Lower lobe of right lung (tissue), 2 donors: ENCODE results near the gene CD74. TPM values are rescaled to one million over a fixed set of nuclear protein-coding genes. Genes with fewer than 3 reads are reported as not detected.

Experiments
- ATAC-seq, 2 donors: fragments of 200-7000 bp; cut with Tn5 transposase; one replicate each; pipeline ENCODE4 v1.9.1; 2020 to 2022; ENCODE audit warnings: mild to moderate bottlenecking in 2 of 2, moderate library complexity in 2 of 2
- DNase-seq: peaks from one replicate; pipeline ENCODE4 v3.0.0-alpha.2; 2020
- H3K27ac ChIP-seq: fragments of 200-600 bp; one replicate; pipeline ENCODE4 v1.8.0; 2022
- H3K27me3 ChIP-seq: fragments of 200-600 bp; one replicate; pipeline ENCODE4 v1.8.0; 2022; ENCODE audit warnings: low read depth
- H3K36me3 ChIP-seq: fragments of 200-600 bp; one replicate; pipeline ENCODE4 v1.8.0; 2022; ENCODE audit warnings: mild to moderate bottlenecking
- H3K4me1 ChIP-seq: fragments of 200-600 bp; one replicate; pipeline ENCODE4 v1.8.0; 2022
- H3K4me3 ChIP-seq: fragments of 200-600 bp; one replicate; pipeline ENCODE4 v1.8.0; 2022; ENCODE audit warnings: mild to moderate bottlenecking
- H3K9me3 ChIP-seq: fragments of 200-600 bp; one replicate; pipeline ENCODE4 v1.8.0; 2022
- intact Hi-C: fragments of 100-400 bp; cut with DNase I; formaldehyde crosslinking; loops from one replicate; pipeline ENCODE4 v1.11.0; 2022
- total RNA-seq: library from RNA; stranded (reverse); fragmentation: NEBNext Ultra II Directional; extraction: Animal tissue kit (Norgen Biotek cat#: 25700); gene quantifications from one replicate; pipeline ENCODE4 v1.2.1, GENCODE V29; 2021
- TF ChIP-seq, protein P1 (sequence below): fragments of 200-600 bp; IDR thresholded peaks from one replicate; pipeline ENCODE4 v1.8.0; 2022; ENCODE audit warnings: antibody characterized with exemption, mild to moderate bottlenecking
- donor health status: DM: no; HTN: yes; CAD: no; lungs with severe emphysema.

Gene CD74
- total RNA-seq, 1 donor from 2014 or later = 4,221 TPM

DNA sequence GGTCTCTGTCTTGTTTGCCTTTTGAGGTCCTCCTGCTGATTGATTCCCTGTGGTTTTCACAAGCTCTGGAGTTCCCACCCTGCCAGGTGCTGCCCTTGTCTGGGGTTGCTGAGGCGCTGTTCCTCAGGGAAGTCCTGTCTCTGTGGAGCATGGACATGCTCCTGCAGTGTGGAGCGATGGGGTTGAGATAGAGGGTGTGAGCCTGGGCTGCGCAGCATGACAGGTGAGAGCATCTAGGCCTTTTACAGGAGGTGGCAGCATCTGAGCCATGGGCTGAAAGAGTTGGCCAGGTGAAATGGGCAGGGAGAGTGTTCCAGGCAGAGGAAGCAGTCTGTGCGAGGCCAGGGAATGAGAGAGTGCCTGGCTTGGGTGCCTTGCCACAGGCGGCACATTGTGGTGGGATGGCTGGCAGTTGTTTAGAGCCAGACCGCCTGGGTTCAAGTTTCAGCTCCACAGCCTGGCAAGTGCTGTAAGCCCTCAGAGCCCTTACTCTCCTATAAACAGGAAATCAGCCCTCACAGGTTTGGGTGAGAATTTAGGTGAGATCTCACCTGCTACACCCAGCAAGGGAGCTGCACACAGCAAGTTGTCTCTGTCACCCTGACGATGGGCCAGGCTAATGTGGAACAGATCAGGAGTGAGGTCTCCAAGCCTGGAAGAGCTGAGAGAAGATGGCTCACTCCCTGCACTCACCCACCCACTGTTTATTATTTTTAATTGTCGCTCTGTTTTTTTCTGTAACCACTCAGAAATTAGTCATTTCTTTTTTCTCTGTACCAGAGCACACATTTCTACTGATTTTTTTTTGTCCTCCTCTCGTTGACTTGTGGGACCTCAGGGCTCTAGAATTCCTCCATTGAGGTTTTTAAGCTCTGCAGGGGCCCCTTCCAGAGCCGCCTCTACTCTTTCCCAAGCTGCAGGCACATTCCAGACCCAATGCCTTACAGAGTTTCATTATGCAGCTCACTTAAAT is 35.6 kb downstream of the CD74 start:
- ATAC-seq (no peak), DNase-seq (no peak)
- H3K27me3 ChIP-seq = no peaks in the 10 kb centered on the region
- H3K36me3 ChIP-seq = peaks cover 100% of the 10 kb centered on the region
- TF ChIP-seq, protein P1, sequence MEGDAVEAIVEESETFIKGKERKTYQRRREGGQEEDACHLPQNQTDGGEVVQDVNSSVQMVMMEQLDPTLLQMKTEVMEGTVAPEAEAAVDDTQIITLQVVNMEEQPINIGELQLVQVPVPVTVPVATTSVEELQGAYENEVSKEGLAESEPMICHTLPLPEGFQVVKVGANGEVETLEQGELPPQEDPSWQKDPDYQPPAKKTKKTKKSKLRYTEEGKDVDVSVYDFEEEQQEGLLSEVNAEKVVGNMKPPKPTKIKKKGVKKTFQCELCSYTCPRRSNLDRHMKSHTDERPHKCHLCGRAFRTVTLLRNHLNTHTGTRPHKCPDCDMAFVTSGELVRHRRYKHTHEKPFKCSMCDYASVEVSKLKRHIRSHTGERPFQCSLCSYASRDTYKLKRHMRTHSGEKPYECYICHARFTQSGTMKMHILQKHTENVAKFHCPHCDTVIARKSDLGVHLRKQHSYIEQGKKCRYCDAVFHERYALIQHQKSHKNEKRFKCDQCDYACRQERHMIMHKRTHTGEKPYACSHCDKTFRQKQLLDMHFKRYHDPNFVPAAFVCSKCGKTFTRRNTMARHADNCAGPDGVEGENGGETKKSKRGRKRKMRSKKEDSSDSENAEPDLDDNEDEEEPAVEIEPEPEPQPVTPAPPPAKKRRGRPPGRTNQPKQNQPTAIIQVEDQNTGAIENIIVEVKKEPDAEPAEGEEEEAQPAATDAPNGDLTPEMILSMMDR = no peak
- no peak overlapping the region for H3K4me3 ChIP-seq
- intact Hi-C loops = no loop called here
- H3K9me3 ChIP-seq = no peaks in the 10 kb centered on the region
- H3K4me1 ChIP-seq = no peaks in the 10 kb centered on the region
- H3K27ac ChIP-seq = no peak overlapping the region

DNA sequence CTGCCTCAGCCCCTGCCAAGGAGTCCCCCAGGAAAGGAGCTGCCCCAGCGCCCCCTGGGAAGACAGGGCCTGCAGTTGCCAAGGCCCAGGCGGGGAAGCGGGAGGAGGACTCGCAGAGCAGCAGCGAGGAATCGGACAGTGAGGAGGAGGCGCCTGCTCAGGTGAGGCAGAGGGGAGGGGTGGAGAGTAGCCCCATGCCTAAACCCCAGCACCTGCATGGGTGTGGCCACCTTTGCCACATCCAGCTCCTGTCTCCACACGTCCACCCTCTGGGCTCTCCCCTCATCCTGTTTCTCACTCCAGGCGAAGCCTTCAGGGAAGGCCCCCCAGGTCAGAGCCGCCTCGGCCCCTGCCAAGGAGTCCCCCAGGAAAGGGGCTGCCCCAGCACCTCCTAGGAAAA is 38.1 kb downstream of the CD74 start:
- H3K27me3 ChIP-seq = no peaks in the 10 kb centered on the region
- no peaks in the 10 kb centered on the region for H3K9me3 ChIP-seq
- DNase-seq (no peak), ATAC-seq (no peak)
- no peak overlapping the region for H3K27ac ChIP-seq
- intact Hi-C loops = no loop called here
- TF ChIP-seq, protein P1 = no peak
- no peak overlapping the region for H3K4me3 ChIP-seq
- peaks cover 100% of the 10 kb centered on the region for H3K36me3 ChIP-seq
- H3K4me1 ChIP-seq = no peaks in the 10 kb centered on the region

DNA sequence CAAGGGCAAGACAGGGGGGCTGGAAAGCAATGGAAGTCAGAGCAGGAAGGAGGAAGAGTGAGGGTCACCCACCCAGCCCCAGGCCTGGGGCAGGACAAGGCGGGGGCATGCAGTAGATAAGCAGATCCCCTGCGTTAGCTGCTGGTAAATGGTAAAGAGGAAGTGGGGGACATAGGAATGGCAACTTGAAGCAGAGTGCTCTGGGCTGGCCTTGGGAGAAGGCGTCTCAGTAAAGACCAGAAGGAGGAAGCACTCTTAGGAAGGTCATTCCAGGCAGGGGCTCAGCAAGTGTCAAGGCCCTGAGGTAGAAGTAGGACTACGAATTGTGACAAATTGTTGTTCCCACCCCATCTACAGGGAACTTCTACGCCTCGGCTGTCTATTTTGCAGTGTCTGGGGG is 40.1 kb downstream of the CD74 start:
- DNase-seq = no peak
- TF ChIP-seq, protein P1 = no peak
- Histone ChIP-seq H3K36me3 (peaks cover 100% of the 10 kb centered on the region), H3K27ac (no peak overlapping the region), H3K27me3 (no peaks in the 10 kb centered on the region), H3K4me3 (no peak overlapping the region), H3K4me1 (no peaks in the 10 kb centered on the region), H3K9me3 (no peaks in the 10 kb centered on the region)
- intact Hi-C loops = no loop called here
- no peak for ATAC-seq

DNA sequence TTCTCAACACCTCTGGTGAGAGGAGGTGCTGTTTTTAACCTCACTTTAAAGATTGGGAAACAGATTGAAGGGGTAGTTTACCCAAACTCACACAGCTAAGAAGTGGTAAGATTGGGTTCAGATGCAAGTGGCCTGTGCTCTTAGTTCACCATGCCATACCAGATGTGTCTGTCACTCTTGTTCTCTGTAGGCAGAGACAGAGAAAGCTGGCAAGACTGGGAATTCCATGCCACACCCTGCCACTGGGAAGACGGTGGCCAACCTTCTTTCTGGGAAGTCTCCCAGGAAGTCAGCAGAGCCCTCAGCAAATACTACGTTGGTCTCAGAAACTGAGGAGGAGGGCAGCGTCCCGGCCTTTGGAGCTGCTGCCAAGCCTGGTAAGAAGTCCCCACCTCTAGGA is 44.2 kb downstream of the CD74 start:
- TF ChIP-seq, protein P1 = no peak
- intact Hi-C loops = no loop called here
- ATAC-seq (no peak), DNase-seq (peak; percentile 14)
- Histone ChIP-seq H3K4me1 (no peaks in the 10 kb centered on the region), H3K4me3 (no peak overlapping the region), H3K9me3 (no peaks in the 10 kb centered on the region), H3K27me3 (no peaks in the 10 kb centered on the region), H3K36me3 (peaks cover 96% of the 10 kb centered on the region), H3K27ac (no peak overlapping the region)

DNA sequence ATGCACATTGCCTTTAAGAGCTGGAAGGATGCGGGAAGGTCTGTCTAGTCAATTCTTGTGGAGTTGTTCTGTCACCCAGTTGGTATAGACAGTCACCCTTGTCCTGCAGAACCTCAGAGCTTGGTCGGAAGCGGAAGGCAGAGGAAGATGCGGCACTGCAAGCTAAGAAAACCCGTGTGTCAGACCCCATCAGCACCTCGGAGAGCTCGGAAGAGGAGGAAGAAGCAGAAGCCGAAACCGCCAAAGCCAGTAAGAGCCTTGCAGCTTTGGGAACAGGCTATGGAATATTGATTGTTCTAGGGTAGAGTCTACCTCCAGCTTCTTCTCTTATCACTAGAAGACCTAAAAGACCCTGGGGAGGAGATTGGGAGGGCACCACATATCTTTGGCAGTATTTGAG is 48.7 kb downstream of the CD74 start:
- Histone ChIP-seq H3K4me1 (peaks cover 6% of the 10 kb centered on the region), H3K36me3 (peaks cover 80% of the 10 kb centered on the region), H3K4me3 (no peak overlapping the region), H3K27me3 (no peaks in the 10 kb centered on the region), H3K9me3 (no peaks in the 10 kb centered on the region), H3K27ac (no peak overlapping the region)
- peak; percentile 10 for DNase-seq
- ATAC-seq = no peak
- TF ChIP-seq, protein P1 = no peak
- intact Hi-C loops = no loop called here
